ENCODE results near the gene OOSP4A. TPM values are rescaled to one million over a fixed set of nuclear protein-coding genes. Genes with fewer than 3 reads are reported as not detected.

The OOSP4A gene
- total RNA-seq, 4 donors from 2014 or later: not detected

DNA sequence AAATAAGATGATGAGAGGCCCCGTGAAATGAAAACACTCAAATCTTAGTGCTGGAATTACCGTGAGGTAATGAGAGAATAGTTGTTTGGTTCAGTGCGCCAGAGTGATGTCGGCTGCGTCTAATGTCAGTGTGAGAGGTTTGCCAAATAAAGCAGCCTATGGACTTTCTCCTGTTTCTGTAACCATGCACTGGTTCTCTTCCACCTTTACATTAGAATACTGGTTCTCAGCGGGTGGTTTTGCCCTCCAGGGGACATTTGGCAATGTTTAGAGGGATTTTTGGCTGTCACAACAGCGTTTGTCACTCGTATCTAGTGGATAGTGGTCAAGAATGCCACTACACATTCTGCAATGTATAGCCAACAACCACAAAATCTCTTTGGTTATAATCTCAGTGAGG is 54.2 kb downstream of the OOSP4A start:
- Histone ChIP-seq H3K27ac (no peak overlapping the region), H3K9me3 (no peaks in the 10 kb centered on the region), H3K36me3 (no peaks in the 10 kb centered on the region), H3K4me1 (no peaks in the 10 kb centered on the region), H3K4me3 (no peak overlapping the region), H3K27me3 (no peaks in the 10 kb centered on the region)
- no peak for DNase-seq
- TF ChIP-seq POLR2A (IDR thresholded peaks at IDR 0.05): no peak
- TF ChIP-seq, protein P1, sequence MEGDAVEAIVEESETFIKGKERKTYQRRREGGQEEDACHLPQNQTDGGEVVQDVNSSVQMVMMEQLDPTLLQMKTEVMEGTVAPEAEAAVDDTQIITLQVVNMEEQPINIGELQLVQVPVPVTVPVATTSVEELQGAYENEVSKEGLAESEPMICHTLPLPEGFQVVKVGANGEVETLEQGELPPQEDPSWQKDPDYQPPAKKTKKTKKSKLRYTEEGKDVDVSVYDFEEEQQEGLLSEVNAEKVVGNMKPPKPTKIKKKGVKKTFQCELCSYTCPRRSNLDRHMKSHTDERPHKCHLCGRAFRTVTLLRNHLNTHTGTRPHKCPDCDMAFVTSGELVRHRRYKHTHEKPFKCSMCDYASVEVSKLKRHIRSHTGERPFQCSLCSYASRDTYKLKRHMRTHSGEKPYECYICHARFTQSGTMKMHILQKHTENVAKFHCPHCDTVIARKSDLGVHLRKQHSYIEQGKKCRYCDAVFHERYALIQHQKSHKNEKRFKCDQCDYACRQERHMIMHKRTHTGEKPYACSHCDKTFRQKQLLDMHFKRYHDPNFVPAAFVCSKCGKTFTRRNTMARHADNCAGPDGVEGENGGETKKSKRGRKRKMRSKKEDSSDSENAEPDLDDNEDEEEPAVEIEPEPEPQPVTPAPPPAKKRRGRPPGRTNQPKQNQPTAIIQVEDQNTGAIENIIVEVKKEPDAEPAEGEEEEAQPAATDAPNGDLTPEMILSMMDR (IDR thresholded peaks at IDR 0.05): no peak

Other genes starting within 250 kb of the OOSP4A start
- gene STX3, start 208.7 kb upstream of the OOSP4A start, total RNA-seq: 100 to 1,000 TPM in 3 of 4 donors, 10 to 100 TPM in 1; 77.7 to 167 (median 121) TPM
- 10 to 100 TPM; 25.9 to 80.9 (median 46.0) TPM for gene MRPL16, start 153.3 kb upstream of the OOSP4A start, total RNA-seq
- gene CBLIF, start 118.5 kb upstream of the OOSP4A start, total RNA-seq: not detected
- gene TCN1, start 97.5 kb upstream of the OOSP4A start, total RNA-seq: not detected
- gene OOSP3, start 85.3 kb upstream of the OOSP4A start, total RNA-seq: not detected
- gene OOSP1, start 25.6 kb upstream of the OOSP4A start, total RNA-seq: not detected
- not detected for gene OOSP4B, start 53.1 kb downstream of the OOSP4A start, total RNA-seq
- gene OOSP2, start 76.4 kb downstream of the OOSP4A start, total RNA-seq: not detected
- not detected for gene MS4A3, start 92.6 kb downstream of the OOSP4A start, total RNA-seq
- gene MS4A2, start 124.6 kb downstream of the OOSP4A start, total RNA-seq: 1 to 10 TPM in 2 of 4 donors, under 1 TPM in 1, not detected in 1; 0.80 to 3.3 (median 1.0) TPM
- 10 to 100 TPM in 3 of 4 donors, 1 to 10 TPM in 1; 7.4 to 66.0 (median 33.5) TPM for gene MS4A6A, start 219.1 kb downstream of the OOSP4A start, total RNA-seq

All from Peyer's patch (tissue), 4 donors.